CD1c-positive myeloid dendritic cell (primary cell): ENCODE data around the gene CYP11A1.

Experiments used
- DNase-seq: peaks from one replicate; pipeline ENCODE4 v3.0.0-alpha.2; 2016; ENCODE audit errors: extremely low spot score

CYP11A1 gene

DNA sequence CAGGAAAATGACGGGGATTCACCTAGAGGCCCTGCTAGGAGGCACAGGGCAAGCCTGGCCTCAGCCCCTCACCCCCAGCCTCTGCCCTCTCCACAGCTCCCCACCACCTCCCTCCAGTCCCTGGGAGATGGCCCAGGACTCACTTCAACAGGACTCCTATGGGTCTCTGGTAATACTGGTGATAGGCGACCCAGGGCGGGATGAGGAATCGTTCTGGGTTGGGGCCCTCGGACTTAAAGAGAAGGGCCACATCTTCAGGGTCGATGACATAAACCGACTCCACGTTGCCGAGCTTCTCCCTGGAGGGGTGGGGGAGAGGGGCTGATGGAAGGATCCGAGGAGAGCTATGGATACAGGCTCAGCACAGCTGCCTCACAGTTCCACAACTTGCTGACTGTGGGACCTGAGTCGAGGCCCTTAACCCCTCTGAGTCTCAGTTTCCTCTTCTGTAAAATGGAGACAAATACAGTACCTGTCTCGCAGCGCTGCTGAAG, 19.6 kb downstream of the CYP11A1 start:
- DNase-seq, result no peak

DNA sequence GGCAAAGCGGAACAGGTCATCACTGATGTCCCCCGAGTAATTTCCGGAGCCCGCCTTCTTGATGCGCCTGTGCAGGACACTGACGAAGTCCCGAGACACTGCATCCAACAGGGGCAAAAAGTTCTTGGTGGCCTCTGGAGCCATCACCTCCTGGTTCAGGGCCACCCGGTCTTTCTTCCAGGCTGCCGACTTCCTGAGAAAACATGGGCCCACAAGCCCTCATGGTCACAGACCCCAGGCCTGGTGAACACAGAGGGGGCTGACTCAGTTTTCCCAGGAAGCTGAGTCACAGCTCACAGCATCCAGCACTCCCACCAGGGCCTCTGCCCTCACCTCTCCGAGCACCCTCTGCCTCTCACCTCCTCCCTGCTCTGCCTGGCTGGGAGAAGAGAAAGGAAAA, 22.4 kb downstream of the CYP11A1 start:
- no peak for DNase-seq

DNA sequence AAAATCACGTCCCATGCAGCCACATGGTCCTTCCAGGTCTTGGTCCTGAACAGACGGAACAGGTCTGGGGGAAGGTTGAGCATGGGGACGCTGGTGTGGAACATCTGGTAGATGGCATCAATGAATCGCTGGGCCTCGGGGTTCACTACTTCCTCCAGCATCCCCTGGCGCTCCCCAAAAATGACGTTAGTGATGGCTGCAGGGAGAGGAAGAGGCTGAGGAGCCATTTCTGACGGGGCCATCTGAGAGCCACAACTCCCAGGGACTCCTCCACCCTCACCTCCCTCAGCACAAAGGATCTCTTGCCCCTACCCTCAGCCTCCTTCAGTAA, 23.7 kb downstream of the CYP11A1 start:
- DNase-seq, result no peak

DNA sequence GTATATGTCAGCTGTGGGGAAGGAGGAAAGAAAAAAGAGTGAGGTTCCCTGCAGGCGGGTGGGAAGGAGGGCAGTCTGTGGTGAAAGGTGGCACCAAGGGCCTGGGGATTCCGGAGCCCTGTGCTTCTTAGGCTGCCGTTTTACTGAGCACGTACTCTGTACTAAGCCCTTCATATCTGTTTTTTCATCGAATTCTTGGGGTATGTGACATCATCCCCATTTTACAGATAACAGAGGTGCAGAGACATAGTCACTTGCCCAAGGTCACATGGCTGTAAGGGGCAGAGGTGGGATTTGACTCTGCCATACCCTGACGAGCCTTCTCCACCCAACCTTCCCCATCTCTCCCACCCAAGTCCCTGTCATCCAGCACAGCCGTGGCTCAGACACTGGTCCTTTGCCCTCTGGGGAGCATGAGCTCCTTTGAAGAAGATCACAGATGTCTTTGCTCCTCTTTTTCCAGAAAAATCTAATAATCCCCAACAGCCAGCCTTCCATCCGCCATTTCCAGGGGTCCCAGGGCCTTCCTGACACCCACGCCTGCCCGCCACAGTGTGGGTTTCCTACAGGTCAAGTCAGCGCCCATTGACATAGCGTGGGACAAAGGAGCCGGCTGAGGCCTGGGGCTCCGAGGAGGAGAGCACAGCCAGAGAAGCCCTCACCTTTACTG, 24.2 kb downstream of the CYP11A1 start:
- DNase-seq, result no peak

DNA sequence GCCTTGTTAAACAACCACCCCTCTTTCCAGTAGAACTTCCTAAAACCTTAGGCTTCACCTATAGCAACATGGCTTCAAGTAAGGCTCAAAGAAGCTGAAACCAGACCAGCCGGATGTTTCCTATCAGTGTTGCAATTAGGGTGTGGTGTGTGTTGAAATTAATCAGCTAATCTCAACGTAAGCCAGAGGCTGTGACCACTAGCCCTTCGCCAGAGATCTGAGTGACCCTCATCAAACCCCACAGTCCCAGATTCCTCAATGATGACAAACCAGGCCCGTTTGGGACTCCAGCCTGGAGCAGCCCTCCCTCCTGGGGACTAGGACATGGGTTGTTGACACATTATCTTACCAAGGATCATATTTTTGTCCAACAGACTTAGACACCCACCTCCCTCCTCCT, 27.3 kb downstream of the CYP11A1 start:
- no peak for DNase-seq

DNA sequence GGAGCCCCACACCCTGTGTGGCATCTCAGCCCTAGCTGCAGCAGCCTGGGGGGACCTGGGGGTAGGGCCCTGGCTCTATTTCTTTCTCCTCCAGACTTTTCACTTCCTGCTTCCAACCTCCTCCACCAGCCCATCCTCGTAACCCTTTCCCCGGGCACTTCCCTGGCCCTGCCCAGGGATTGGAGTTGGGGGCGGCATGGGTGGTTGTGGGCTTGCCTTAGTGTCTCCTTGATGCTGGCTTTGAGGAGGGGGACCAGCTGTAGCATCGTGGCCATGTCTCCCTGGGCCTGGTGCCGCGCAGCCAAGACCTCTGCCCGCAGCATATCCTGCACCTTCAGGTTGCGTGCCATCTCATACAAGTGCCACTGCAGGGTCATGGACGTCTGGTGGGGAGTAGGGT, 28.1 kb downstream of the CYP11A1 start:
- no peak for DNase-seq

DNA sequence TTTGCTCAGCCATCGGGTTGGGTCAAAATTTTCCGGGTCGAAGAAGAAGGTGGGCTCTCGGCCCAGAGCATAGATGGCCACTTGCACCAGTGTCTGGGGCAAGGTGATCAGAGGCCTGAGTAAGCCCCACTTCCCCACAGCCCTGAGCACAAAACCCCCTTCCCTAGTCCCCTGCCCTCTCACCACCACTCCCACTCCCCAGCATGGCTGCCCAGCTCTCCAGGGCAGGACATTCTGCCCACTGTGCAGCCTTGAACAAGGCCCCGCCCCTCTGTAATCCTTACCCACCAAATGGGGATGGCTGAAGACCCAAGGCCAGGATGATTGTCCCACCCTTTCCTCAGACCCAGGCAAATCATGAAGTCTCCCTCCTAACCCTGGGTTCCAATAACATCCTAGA, 28.8 kb downstream of the CYP11A1 start:
- DNase-seq, result no peak

DNA sequence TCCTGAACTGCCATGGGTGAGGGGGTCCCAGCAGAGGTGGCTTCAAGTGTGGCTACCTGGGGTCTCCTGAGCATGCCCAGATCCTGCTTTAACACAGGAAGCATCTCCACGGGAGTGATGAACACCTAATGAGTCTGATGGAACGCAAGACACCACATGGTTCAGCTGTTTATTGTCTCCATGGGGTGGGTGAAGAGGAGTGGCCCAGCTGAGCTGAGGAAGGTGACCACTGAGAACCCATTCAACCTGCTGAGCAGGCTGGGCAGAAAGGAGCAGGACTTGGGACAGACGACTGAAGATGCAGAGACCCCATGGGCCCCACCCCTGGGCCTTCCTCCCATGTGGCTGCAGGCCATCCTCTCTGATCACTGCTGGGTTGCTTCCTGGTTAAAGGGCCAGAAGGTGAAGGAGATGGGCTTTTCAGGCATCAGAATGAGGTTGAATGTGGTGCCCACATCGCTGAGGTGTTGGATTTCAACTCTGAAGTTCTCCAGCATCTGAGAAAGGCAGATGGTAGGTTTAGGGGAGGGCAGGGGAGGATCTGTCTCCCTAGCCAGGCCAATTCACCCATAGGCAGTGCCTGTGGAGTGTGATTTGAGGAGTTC, 29.7 kb downstream of the CYP11A1 start:
- no peak for DNase-seq

DNA sequence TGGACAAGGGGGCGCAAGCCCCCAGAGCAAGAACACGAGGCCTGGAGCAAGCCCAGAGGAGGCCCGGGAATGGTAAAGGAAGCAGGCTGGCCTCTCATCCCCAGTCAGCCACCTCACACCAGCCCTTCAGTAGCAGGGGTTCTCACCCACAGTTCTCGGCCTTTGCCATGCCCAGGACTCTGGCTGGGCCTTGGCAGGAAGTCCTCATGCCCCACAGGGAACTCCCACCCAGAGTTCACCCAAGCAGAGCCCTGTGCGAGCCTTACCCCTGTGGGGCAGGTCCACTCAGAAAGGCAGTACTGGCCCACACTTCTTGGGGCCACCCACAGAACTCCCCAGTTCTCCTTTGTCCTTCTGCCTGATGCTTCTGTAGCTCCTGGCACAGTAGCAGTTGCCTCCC, 30.3 kb downstream of the CYP11A1 start:
- DNase-seq, result no peak

DNA sequence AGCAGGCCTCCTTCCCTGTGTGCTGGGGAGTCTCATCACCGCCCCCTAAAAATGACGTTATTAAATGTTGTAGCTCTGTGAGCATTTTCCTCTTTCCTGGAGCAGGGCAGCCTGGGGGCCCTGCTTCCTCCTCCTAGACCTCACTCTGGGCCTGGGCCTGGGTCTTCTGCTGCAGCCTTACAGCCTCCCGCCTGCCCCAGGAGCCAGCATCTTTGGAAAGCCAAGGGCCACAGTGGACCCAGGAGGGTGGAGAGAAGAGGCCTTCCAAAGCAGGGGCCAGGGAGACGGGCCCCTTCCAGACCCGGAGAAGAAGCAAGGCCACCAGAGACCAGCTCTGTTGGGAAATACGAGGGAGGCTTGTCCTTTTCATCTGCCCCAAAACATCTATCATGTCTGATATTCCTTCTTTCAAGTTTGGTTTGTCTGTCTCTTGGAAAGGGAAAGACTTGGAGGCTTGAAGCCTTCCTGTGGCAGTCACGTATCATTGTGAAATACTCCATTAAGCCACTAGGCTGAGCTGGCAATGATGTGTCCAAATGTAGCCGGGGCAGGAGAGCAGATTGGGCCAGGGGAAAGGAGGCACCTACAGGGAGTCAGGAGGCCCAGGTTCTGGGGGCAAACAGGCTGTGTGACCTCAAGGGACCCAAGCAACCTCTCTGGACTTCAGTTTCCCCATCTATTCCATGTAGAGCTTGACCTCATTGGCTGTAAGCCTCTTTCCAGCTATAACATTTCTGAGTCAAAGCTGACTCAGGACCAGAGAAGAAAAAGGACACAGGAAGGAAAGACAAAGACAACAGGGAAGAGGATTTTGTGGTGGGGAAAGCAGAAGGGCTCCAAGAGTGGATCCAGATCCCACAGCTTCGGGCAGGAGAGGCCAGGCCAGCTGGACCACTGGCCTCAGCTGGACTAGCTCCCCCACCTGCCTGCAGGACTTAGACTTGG, 31.1 kb downstream of the CYP11A1 start:
- no peak for DNase-seq

DNA sequence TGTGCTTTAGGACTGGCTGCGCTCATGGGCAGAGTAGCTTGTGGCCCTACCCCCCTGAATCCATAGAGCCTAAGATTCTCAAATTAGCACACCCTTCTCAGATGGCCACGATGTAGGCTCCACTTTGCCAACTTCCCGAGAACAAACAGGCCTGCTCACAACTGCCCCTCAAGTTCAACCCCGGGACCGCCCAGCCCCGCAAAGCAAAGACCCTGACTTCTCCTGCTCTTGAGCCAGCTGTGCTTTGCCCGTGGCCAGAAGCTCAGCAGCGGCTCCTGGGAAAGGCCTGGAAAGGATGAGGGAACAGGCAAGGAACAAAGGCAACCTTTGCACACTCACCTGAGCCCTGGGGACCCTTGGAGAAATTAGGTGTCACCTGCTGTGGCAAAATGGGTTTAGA, 32.0 kb downstream of the CYP11A1 start:
- no peak for DNase-seq

DNA sequence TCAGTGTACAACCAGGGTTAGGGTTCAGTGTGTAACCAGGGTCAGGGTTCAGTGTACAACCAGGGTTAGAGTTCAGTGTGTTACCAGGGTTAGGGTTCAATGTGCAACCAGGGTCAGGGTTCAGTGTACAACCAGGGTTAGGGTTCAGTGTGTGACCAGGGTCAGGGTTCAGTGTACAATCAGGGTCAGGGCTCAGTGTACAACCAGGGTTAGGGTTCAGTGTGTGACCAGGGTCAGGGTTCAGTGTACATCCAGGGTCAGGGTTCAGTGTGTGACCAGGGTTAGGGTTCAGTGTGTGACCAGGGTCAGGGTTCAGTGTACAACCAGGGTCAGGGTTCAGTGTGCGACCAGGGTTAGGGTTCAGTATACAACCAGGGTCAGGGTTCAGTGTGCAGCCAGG, 33.3 kb downstream of the CYP11A1 start:
- DNase-seq, result no peak

DNA sequence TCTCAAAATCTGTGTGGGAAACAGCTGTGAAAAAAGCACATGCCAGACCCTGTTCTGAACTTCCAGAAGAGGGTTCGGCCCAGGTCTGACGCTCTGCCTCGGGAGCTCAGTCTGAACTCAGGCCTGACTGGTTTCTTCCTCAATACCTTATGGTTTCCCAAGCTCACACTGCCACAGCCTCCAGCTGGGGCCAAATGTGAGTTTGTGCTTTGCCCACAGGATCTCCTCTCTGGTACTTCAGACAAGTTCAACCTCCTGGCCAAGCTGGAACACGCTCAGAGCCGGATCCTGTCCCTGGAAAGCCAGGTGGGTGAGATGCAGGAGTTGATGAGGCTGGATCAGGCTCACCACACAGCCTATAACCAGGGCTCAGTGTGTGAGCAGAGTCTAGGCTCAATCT, 33.8 kb downstream of the CYP11A1 start:
- DNase-seq, result no peak

DNA sequence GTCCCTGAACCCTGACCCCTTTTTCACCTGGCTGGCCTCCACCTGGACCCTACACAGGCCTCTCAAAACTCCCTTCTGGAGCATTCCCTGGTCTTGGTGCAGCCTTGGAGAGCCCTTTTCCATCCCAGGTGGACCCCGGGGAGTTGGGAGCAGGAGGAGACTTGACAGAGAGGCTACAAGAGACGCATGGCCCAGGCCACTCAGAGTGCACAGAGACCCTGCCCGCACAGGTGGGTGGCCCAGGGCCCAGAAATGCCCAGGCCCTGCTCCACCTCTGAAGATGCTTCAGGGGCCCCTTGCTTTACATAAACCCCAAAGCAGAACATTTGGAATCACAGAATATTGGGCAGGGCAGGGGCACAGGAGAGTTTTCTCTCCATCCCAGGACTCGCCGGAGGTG, 34.4 kb downstream of the CYP11A1 start:
- no peak for DNase-seq

DNA sequence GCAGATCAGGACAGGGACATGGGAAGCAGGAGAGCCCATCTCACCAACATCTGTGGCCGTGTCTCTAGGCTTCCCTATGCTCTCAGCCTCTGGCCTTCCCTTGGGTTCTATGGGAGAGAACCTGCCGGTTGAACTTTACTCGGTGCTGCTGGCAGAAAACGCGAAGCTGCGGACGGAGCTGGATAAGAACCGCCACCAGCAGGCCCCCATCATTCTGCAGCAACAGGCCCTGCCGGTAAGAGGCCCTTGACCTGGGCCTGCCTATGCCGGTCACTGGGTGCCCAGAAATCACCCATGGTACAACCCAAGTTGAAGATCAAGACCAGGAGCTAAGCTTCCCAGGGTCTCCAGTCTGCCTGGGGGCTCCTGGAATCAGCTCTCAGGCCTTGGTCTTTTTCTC, 34.8 kb downstream of the CYP11A1 start:
- no peak for DNase-seq

DNA sequence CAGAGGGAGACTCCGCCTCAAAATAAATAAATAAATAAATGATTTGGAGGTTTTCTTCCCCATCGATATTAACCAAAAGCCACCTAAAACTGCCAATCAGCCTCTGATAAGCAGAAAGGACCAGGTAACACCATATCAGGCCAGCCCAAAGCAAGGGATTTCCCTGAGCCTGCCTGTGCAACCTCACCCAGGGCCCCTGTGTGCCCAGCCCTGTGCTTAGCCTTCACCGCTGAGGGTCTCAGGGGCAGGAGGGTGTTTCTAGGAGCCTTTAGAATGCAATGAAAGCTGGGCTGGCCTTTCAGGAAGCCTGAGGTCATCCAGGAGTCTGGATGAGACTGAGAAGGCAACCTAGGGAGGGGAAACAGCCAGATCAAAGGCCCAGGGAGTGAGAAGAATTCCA, 35.4 kb downstream of the CYP11A1 start:
- no peak for DNase-seq

DNA sequence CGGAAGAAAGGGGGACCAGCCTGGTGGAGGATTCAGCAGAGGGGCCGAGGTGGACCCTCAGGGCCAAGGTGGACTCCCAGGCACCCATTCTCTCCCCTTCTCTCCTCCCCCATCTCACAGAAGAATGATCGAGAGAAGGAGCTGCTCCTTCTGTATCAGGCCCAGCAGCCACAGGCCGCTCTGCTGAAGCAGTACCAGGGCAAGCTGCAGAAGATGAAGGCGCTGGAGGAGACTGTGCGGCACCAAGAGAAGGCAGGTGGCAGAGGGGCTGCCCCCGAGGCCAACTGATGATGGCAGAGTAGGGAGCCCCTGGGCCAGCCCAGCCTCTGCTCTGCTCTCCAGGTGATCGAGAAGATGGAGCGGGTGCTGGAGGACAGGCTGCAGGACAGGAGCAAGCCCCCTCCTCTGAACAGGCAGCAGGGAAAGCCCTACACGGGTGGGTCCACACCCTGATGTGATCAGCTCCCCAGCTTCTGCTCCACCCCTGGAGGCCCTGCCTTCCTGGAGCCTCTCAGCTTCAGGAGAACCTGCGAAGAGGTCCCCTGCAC, 36.5 kb downstream of the CYP11A1 start:
- DNase-seq, result no peak

DNA sequence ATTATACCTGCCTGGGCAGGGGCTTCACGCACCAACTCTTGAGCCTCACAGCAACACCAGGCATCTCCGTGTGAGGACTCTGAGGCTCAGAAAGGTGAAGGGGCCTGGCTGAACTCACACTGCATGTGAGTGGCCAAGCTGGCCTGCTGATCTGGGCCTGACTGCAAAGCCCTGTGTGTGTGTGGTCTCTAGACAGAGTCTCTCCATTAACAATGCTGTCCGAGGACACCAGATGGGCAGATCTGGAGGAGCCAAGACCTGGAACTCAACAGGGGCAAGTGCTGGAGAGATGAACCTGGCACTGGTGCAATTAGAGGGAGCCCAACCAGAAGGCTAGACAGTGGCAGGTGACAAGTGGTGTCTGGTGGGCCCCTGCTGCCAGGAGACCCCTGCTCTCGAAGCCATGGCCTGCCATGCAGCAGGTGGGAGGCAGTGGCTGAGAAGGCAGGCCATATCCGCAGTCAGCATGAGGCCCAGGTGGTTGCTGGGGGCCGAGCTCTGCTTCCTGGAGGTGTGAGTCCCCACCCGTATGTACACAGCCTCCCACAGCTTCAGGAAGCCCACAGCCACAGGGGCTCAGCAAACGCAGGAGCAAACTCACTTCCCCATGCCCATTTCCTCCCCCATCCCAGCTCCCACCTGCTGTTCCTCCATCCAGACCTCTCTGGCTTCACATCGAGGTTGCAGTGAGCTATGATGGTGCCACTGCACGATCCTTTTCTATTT, 39.0 kb downstream of the CYP11A1 start:
- DNase-seq, result no peak

DNA sequence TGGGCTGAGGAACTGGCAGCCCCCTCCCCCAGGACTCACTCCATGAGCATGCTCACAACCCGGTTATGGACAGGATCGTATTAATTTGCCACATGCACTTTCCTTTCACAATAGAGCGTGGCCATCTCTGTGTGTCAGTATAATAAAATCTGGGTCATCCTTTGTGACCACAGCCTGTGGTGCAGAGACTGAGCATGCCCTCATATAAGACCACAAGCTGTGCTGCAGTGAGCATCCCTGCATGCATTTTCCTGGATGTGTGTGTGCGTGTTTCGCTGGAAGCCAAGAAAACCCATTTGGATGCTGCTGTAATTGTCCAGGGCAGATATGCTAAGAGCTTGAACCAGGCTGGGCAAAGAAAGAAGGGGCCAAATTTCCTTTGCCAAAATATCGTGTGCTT, 39.7 kb downstream of the CYP11A1 start:
- no peak for DNase-seq

DNA sequence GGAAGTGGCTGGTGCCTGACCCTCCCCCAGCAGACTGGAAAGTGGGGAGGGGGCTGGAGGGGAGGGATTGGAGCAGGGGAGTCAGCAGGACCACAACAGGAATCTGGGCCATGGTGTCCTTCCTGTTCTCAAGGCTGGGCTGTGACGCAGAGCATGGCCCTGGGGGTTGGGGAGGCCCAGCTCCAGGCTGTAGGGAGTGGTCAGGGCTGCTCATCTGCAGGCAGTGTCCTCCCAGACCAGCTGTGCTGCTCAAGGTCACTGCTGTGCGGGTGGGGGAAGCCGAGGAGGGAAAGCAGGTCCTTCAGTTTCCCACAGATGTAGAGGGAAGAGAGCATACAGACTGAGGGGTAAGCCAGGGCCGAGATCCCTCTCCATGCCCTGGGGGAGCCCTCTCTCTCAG, 40.7 kb downstream of the CYP11A1 start:
- no peak for DNase-seq

DNA sequence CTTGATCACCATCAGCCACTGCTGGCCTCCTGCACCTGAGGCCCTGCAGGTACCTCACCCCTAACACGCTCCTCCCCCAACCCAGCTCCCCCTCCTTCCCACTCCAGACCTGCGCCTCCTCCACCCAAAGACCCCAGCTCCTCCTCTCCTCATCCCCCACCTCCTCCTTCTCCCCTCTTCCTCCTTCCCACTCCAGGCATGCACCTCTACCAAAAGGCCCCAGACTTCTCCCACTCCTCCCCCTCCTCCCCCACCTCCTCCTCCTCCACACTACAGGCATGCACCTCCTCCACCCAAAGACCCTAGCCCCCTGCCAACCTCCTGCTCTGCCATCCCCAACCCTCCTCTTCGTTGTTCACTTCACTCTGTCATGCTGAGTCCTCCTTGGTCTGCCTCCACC, 42.7 kb downstream of the CYP11A1 start:
- no peak for DNase-seq
